Measurements from ENCODE around the gene CEP112.
A peak's percentile ranks its signal among the peaks of the same experiment; 100 is the strongest.
"Not testable (repeated sequence)": the region's sequence is repeated elsewhere in the genome, so short reads cannot be mapped to it uniquely, and the experiment has no call there.

The CEP112 gene

DNA sequence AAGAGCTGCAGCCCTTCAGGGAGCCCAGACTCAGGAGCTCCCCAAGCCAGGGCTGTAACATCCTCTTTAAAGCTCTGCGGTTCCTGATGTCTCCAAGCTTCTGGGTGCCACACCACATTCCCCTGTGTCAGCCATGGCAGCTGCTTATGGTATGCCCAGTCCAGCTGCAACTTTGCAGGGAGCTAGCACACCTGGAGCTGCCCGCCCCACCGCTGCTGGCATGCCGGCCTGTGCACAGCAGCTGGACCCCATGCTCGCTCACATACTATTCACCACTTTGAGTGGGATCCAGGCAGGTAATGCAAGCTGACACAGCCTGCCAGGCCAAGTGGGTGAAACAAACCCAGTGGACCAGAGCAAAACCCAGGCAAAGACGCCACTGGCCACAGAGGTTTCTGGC lies 324.9 kb downstream of the CEP112 start:
- no peak for DNase-seq

DNA sequence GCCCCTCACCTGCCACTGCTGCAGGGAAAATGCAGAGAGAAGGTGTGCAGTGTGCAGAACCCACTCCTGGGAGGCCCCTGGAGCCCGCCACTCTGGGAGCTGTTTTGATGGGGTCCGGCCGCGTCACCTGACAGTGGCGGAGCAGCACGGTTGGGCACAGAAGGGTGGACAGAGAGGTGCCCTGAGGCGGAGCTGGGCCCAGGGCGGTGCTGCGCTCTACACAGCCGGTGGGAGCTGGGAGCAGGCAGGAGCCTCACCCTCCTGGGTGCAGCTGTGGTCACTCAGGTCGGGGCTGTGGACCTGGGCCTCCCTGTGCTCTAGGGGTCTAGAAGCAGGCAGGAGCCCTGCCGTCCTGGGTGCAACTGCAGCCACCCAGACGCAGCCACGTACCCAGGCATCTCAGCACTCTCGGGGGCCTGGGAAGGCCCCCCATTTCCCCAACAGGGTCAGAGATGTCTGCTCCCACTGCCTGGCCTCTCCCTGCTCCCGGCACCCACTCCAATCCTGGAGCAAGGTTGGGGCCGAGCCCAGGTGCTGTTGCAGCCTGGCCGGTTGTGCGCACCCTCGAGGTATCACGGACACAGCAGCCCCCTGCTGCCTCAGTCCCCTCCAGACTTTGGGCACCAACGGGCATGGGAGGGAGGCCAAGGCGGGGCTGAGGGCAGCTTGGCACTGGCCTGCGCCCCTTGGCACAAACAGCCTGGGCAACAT lies 326.1 kb downstream of the CEP112 start:
- DNase-seq, result no peak

- no peak for DNase-seq
Observed at GRCh38 chr17:65864394-65864793, 327.5 kb downstream of the CEP112 start.

DNA sequence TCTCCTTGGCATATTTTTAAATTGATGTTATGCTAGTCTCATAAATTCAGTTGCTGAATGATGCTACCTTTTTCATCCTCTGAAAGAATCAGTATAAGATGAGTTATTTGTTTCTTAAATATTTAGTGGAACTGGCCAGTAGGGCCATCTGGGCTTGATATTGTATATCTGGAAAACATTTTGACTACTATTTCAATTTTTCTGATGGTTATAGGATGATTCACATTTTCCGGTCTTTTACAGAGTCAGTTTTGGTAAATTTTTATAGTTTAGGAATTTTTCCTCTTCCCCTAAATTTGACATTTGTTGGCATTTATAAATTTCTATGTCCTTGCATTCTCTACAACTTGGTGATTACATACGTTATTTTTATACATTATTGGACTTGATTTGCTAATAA lies 334.2 kb downstream of the CEP112 start:
- no peak for DNase-seq

DNA sequence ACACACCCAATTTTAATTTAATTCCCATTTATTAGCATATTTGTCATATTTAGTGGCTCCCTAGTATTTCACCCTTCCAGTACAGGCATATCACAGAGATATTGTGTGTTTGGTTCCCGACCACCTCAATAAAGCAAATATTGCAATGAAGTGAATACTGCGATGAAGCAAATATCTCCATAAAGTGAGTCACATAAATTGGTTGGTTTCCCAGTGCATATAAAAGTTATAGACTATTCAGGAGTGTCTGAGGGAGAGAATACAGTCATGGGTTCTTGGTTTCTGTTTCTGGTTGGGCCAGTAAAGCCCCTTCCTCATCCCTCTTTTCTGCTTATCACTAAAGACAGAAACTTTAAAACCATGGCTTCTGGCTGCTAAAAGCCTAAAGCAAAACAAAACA lies 335.1 kb downstream of the CEP112 start:
- no peak for DNase-seq

DNA sequence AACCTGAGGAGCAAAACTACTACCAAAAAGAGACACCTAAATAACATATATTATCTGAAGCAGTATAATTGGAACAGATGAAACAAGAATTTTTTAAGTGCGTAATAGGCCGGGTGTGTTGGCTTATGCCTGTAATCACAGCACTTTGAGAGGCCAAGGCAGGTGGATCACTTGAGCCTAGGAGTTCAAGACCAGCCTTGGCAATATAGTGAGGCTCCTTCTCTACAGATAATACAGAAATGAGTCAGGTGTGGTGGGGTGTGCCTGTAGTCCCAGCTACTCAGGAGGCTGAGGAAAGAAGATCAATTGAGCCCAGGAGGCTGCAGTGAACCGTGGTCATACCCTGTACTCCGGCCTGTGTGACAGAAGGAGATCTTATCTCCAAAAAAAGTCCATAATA lies 336.3 kb downstream of the CEP112 start:
- no peak for DNase-seq

DNA sequence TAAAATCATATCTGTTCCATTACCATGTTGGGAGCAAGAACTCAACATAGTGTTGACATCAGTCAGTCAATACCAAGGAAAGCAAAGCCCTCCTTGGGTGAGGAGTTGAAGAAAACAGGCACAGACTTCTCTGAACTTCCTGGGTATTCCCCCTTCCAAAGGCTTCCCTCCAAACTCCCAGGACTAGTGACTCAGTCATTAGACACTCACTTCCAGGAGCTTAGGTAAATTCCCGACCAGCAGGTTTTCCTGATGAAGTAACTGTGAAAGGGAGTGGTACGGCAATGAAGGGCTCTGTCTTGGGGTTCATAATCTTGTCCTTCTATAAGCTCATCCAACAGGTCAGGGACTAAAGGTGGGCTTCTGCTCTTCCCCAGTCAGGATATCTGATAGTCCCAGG lies 336.7 kb downstream of the CEP112 start:
- DNase-seq, result no peak

- DNase-seq, result no peak
Observed at GRCh38 chr17:65853816-65854215, 338.1 kb downstream of the CEP112 start.

DNA sequence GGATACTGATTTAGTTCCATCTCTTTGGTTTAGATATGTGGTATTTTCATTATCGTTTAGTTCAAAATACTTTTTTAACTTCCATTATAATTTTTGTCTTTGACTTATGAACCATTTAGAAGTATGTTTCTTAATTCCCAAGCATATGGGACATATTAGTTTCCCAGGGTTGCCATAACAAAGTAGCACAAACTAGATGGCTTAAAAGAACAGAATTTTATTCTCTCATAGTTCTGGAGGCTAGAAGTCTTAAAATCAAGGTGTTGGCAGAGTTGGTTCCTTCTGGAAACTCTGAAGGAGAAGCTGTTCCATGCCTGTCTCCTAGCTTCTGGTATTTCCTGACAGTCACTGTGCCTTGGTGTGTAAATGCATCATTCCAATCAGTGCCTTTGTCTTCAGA lies 339.0 kb downstream of the CEP112 start:
- no peak for DNase-seq

DNA sequence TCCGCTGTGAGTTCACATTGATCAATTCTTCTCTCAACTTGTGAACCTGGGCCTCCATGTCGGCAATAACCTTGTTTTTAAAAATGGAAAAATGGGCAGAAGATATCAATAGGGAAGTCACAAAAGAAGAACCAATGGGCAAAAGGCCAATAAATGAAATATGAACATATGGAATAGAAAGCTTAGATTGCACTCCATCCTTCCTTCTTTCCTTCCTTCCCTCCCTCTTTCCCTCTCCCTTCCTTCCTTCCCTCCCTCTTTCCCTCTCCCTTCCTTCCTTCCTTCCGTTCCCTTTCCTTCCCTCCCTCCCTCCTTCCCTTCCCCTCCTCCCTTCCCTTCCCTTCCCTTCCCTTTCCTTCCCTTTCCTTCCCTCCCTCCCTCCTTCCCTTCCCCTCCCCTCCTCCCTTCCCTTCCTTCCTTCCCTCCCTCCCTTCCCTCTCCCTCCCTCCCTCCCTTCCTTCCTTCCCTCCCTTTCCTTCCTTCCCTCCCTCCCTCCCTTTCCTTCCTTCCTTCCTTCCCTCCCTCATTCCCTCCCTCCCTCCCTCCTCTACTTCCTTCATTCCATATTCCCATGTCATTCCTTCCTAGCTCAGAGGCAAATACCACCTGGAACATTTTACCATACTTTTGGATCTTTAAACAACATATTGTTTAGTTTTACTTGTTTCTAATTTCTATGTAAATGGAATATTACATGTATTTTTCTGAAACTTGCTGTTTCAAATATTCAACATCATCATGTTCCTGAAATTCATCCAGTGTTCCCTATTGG lies 339.8 kb downstream of the CEP112 start:
- DNase-seq, result no peak

DNA sequence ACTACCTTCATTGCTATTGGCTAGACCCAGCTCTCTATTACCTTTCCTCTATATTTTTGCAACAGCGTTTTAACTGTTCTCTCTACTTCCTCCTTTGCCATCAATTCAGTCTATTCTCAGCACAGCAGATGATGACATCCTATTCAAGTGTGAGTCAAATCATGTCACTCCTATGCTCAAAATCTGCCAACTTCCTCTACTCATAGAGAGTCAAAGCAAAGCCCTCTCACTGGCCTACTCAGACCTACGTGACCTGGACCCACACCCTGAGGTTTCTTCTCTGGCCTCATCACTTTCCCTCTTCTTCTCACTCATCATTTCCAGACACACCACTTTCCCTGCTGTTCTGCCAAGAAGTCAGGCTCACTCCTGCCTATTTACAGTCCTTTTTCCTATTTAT lies 341.4 kb downstream of the CEP112 start:
- peak; percentile 63 for DNase-seq

- no peak for DNase-seq
Observed at GRCh38 chr17:65848751-65849150, 343.2 kb downstream of the CEP112 start.

- DNase-seq, result no peak
Observed at GRCh38 chr17:65841089-65841488, 350.8 kb downstream of the CEP112 start.

GRCh38 chr17:65837232-65837631 lies 354.7 kb downstream of the CEP112 start:
- not testable (repeated sequence) for DNase-seq

DNA sequence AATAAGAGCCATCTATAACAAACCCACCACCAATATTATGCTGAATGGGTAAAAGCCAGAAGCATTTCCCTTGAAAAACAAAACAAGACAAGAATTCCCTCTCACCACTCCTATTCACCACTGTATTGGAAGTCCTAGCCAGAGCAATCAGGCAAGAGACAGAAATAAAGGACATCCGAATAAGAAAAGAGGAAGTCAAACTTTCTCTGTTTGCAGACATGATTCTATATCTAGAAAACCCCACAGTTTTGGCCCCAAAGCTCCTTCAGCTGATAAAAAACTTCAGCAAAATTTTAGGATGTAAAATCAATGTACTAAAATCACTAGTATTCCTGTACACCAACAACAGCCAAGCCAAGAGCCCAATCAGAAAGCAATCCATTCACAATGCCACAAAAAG lies 358.7 kb downstream of the CEP112 start:
- no peak for DNase-seq

- DNase-seq, result no peak
Observed at GRCh38 chr17:65830356-65830755, 361.6 kb downstream of the CEP112 start.

GRCh38 chr17:65826577-65826976 lies 365.4 kb downstream of the CEP112 start:
- not testable (repeated sequence) for DNase-seq

DNA sequence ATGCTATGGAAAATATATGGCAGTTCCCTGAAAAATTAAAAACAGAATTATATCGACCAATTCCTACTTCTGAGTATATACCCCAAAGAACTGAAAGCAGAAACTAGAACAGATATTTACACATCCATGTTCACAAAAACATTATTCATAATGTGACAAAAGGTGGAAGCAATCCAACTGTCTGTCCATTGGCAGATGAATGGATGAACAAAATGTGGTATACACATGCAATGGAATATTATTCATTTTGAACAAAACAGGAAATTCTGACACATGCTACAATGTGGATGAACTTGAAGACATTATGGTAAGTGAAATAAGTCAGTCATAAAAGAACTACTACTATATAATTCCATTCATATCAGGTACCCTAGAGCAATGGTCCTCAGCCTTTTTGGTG lies 367.0 kb downstream of the CEP112 start:
- no peak for DNase-seq

- no peak for DNase-seq
Observed at GRCh38 chr17:65823713-65824112, 368.2 kb downstream of the CEP112 start.

GRCh38 chr17:65820811-65821210 lies 371.1 kb downstream of the CEP112 start:
- DNase-seq, result no peak

- DNase-seq, result no peak
Observed at GRCh38 chr17:65820306-65820705, 371.6 kb downstream of the CEP112 start.

DNA sequence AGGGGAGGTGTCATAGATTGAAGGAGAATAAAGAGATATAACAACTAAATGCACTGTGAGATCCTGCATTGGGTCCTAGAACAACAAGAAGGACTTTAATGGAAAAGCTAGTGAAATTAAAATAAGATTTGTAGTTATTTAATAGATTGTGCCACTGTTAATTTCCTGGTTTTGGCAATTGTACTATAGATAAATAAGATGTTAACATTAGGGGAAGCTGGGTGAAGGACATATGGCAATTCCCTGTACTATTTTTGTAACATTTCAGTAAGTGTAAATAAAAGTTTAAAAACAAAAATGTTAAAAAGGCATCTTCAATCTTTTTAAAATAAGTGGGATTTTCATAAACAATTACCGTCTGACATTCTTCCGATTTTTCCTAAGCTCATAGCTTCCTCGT lies 372.1 kb downstream of the CEP112 start:
- DNase-seq, result no peak

- no peak for DNase-seq
Observed at GRCh38 chr17:65817951-65818350, 374.0 kb downstream of the CEP112 start.

DNA sequence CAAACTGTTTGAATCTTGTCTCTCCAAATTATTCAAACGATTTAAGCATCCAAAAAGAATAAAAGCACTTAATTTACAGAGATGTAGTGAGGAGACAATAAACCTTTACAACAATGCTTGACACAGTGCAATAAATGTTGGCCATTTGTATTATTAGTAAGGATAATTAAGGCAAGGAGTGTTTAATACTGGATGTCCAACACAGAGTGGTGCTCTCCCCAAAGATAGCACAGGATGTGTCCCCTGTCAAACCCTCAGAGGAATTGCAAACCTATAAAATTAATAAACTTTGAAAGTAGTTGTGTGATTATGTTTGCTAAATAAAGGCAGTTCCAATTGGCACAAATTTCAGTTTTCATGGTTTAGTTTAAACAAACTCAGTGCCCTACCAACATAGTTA lies 377.5 kb downstream of the CEP112 start:
- DNase-seq, result no peak

DNA sequence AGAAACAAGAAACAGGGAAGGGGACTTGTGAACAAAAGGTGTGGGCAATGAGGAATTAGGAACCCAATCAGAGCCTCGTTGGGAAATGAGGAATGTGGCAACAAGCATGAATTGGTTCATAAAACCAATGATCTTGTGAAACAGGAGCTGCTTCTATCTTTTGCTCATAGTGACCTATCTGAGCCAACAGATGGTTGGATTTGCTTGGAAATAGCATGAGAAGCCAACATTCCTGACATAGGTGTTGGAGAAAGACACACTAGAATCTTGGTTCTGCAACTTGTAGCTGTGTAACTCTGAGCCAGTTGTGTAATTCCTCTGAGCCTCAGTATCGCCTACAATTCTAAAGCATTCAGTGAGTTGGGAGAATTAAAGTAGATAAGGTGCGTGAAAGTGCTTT lies 378.6 kb downstream of the CEP112 start:
- DNase-seq, result no peak

All from activated CD4-positive, alpha-beta T cell treated with anti-CD3 and anti-CD28 coated beads, Interleukin-10, Interleukin-2, amounts not matched to agents 100 ng/mL and 50 ng/mL, durations not matched to agents 16 hours and 8 hours (primary cell).